HG03457 (cell line): ENCODE results near the gene AGMO.

Experiments used
- ATAC-seq: cut with Tn5 transposase; IDR thresholded peaks from one replicate; pipeline ENCODE4 v1.9.1; 2021; ENCODE audit warnings: moderate number of reproducible peaks; ENCODE audit not compliant: unreplicated experiment

Gene AGMO

DNA sequence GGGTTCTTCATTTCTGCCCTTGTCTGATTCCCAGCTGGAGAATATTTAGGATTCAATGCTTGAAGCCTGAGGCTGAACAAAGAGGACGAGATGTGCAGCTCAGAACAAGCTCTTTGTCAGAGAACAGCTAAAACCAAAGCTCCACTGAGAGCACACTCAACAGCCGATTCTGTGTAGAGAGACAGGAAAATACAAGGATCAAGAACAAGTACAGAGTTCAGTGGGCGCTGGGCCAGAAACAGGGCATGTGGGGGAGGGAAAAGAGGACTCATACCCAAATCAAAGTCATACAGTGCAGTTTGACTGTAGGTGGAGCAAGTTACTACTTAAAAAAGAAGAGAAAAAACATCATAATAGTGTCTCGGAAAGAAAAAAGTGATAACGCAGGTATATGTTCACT is at the start of gene AGMO:
Gene AGMO, minus strand, starts transcription at position 181 of the 400 bp plus-strand sequence.
- ATAC-seq: no peak

DNA sequence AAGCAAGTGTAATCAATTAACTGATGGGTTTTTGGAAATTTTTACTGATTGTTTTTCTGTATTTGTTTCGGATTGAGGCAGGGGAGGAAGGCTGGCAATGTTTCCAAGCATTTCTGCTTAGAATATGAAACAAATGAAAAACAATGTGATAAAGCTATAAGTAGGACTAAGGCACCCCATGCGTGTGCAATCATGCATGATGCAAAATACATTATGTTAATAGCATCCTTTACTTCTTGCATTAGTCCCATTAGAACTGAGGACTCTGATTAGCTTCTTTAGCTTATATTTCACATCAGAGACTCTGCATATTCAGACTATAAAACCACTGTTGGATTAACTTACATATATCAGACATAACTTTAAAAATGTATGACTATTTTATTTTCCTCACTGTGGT is 48.7 kb upstream of the AGMO start:
- ATAC-seq: no peak

DNA sequence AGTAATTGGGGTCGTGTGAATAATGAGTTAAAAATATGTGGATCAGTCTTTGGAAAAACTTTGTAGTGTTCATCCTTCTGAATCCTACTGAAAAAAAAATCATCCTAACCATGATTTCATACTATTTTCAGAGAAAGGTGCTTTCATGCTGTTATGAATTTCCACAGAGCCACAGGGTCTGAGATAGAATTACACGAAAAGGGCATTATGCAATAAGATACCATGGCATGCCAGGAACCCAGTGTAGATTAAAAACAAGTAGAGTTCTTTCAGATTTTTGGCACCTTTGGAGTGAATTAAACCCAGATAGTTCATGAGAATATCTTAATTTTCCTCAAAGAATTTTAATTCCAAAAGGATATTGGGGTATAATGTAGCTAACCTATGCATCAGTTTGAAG is 47.5 kb upstream of the AGMO start:
- no peak for ATAC-seq

DNA sequence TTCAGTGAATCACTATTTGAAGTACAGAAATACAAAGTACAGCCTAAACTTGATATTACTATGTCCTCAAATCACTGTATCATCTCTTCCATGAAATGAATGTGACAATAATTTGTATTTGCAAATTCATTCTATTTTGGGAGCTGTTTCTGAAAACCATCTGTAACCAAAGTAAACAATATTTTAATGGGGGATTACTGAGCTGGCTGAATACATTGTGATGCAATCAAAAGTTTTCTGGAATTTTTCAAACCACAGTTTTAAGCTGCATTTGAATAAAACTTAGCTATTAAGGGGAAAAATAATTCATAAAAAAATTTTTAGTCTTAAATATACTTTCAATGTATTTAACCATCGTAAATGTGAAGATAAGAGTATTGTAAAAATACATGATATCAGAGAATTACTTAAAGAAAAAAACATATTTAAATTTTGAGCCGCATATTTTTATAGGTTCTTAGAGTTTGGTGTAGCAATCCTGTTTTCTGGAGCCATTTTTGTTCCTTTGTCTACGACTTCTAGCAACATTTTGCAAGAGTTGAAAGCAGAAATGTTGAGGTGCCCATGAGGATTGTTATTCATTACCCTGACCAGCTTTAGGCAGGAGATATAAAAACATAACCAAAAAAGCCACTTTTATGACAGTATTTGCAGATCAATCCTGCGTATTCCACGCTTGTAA is 45.9 kb upstream of the AGMO start:
- ATAC-seq: no peak

DNA sequence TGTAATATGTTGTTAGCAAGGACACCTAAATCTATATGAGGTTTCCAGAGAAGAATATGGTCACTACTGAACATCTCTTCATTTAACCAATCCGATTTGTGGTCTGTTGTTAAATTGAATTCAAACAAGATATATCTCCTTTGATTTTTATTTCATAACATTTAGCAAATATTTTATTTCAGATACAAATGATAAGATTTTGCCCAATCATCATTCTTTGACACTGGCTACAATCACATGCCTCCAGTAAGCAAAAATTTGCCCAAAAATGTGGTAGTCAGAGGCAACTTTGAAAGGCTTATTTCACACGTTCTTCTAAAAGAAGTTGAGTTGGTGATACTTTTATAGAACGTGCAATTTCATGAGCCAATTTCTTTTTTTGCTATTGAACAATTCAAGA is 44.7 kb upstream of the AGMO start:
- ATAC-seq: no peak

DNA sequence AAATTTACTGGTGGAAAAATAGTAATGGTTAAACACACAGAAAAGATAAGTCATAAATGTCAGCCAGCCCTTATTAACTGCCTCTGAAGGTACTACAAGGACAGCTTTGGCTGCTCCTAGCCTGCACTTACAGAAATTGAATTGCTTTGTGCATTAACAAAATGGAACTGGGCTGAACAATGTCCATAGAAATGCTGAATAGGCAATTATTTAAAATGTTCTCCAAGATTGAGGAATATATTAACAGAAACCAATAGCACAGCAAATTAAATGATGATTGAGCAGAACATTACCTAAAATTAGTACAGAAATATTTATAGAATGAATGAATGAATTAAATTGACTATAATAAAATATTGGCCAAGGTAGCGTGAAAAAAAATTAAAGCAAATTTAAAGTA is 42.4 kb upstream of the AGMO start:
- no peak for ATAC-seq

DNA sequence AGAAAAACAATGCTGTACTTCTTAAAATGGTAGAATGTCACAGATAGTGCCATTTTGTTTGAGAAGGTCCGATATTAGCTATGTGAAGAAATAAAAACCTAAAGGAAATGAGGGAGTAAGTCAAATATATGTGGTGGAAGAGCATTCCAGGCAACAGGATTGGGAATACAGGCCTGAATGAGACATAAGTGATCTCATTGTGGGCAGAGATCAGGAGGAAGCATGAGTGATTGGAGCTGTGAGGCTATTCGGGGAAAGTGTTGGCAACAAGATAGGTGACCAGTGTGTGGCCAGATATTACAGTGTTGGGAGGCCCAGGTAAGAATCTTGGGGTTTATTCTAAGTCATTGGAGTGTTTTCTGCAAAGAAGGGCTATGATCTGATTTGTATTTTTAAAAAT is 41.3 kb upstream of the AGMO start:
- ATAC-seq: no peak

DNA sequence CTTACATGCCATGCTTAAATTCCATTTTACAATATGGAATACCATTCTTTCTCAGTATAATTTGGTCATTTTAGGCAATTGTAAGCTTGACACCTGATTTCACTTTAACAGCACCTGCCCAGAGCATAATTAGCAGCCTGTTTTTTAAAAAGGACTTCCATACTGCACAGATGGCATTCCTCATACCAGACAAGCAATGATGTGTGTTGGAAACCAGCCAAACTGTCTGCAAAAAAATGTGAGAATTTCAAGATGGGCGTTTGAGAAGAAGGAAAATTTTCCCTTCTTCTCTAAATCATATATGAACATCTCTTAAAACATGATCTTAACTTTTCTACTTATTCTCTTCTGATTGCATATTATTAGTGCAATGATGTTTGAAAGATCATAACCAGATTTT is 40.4 kb upstream of the AGMO start:
- ATAC-seq: no peak

DNA sequence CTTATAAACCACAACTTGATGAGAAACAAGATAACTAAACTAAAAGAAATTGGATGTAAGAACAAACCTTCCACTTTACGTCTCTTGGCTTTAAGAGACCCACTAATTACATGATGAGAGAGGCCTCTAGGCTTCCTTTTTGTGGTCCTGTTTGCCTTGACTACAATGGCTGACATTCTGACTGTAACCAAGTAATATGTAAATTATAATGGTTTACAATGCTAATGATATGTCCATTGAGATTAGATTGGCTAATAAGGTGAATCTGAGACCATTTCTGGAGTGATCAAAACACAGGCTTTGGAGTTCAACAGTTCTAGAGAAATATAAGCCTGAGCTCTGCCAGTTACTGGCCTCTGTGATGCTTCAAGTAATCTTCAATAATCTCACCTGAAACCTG is 39.4 kb upstream of the AGMO start:
- no peak for ATAC-seq

DNA sequence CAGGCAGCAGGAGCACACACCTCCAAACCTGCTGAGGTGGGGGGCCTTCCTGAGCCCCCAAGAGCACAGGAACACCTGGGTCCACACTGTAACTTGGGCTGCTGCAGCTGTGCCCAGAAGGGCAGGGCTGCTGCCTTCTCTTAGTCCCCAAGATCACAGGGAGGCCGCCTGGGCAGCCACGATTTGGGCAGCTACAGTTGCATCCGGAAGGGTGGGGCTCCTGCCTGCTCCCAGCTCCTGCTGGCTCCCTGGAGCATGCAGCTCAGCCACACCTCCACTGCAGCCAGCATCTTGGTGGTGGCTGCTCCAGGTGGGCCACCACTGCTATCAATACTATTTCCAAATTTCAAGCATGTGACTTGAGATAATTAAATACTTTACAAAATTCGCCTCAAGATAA is 38.5 kb upstream of the AGMO start:
- ATAC-seq: no peak

DNA sequence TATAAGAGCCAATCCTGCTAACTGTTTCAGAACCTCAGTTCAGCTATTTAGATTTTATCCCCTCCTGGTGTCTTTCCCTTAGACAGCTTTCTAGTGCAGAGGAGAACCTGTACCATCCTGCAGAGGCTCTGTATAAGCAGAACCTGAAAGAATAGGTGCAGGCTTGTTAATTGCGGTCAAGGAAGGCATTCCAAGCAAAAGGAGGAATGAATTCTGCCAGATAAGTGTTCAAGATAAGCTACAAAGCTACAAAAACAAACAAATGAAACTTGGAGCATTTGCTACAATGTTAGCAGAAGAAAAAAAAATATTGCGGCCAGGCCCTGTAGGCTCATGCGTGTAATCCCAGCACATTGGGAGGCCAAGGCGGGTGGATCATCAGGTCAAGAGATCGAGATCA is 32.6 kb upstream of the AGMO start:
- ATAC-seq: no peak

DNA sequence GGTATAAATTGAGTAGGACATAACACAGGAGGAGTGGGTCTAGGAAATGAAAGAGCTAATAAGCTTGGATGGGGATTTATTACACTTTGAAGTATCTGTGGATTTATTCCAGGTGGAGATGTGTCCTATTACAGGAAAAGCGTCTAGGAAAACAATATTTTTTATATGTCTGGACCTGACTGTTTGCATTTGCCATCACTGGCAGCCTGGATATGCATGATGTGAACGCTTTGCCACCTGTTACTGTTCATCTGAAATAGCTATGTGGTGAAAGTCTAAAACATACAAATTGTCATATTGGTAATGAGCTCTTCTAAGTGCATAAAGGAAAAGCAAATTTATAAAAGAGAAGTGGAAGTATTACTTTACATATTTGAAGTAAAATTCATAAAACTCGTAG is 31.6 kb upstream of the AGMO start:
- ATAC-seq: no peak

DNA sequence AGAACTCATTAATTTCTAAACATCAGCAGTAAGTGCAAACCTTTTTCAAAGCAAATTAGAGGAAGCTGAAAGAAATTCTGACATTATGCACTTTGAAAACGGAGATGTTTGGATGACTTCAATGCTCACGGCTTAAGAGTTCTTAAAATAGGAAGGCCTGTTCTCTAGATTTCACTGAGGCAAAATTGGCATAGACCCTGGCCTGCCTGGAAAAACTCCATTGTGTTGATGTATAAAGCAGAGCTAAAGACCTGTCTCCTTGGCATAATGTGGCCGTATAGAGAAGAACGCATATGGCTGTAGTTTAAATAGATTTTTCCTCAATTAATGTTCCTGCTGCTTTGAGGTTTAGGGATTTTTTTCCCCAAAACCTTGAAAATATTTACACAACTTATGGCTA is 24.5 kb upstream of the AGMO start:
- ATAC-seq: no peak

DNA sequence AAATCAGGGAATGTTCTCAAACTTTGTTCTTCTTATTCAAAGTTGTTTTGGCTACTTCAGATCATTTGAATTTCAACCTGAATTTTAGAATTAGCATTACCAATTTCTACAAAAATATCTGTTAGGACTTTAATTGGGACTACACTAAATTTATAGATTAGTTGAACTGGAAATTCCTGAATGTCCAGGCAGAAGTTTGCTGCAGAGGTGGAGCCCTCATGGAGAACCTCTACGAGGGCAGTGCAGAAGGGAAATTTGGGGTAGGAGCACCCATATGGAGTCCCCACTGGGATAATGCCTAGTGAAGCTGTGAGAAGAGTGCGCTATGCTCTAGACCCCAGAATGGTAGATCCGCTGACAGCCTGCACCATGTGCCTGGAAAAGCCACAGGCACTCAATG is 22.8 kb upstream of the AGMO start:
- ATAC-seq: no peak

DNA sequence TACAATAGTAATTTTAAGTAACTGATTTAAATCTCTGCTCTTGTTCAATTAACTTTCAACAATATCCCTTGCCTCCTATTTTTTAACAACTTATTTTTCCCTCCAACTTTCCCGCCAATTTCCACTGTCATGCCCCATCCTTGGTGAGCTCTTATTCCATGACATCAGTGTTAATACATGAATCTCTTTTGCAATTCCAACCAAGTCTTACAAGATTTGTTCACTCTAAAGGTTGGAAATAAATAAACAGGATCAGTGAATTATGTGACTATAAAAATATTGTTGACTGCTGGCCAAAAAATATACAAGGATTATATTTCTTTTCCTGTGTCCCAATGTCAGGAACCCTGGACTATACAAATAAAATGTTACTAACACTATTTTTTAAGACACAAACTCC is 21.0 kb upstream of the AGMO start:
- ATAC-seq: no peak

DNA sequence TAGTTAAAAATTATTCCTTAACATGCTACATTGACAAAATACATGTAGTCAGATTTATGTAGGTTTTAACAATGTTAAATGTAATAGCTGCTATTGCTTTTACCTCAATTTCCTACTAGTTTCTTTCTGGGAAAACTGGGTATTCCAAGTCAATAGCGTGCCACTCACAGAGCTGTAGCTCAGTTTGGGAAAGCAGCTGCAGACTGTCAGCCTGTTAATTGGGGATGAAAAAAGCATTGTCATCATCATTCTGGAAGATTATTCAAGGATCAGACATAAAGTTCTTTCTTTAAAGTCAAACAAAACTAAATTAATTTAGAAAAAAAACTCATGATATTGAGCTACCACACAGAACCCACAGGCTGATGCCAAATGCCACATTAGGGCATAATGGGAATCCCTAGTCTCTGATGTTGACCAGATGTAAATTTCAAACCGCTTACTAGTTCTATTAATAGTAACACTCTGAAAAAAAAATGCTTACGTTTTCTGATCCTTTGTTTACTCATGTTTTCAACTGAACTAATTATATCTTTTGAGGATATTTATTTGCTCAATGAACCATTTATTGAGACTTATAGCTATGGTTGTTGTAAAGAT is 19.6 kb upstream of the AGMO start:
- ATAC-seq: no peak

DNA sequence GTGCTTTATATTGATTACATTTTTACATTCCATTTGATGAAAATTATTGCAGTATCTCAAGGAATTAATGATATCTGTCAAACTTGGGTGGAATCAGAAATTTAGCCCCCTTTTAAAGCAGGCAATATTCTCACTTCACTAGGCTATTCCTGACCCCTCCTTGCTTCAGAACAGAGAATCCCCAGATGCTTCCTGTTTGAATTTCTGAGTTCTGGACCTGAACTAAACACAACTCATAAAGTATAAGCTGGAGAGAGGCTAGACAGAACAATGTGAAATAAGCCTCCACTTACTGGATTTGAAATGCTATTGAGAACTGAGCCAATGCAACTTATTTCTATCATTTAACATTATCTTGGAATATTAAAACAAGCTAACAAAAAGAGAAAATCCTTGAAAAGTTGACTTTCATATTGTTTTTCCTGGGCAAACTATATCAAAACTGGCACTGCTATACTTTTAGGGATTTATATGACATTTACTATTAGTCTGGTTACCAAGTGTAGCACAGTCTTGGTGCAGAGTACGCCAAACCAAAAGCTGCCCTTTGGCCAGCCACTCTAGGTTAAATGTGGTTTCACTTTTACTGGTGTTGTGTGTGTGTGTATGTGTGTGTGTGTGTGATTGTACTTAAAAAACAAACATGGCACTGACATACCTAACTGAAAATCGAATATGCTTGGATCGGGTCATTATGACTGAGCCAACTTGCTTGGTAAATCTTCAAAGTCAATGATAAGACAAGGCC is 19.0 kb upstream of the AGMO start:
- no peak for ATAC-seq

DNA sequence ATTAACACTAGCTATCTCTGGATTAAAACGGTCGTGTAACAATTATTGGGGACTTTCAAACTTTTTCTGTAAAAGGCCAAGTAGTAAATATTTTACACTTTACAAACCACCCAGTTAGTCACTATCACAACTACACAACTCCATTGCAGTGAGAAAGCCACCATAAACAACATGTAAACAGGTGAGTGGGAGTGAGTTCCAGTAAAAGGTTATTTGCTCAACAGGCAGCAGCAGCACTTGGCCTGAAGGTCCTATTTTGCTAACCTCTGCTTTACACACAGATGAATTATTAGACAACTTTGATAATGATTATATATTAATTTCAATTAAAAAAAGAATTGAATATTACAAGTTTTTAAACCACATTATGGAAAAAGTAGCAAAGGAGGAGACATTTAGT is 15.8 kb upstream of the AGMO start:
- ATAC-seq: no peak

DNA sequence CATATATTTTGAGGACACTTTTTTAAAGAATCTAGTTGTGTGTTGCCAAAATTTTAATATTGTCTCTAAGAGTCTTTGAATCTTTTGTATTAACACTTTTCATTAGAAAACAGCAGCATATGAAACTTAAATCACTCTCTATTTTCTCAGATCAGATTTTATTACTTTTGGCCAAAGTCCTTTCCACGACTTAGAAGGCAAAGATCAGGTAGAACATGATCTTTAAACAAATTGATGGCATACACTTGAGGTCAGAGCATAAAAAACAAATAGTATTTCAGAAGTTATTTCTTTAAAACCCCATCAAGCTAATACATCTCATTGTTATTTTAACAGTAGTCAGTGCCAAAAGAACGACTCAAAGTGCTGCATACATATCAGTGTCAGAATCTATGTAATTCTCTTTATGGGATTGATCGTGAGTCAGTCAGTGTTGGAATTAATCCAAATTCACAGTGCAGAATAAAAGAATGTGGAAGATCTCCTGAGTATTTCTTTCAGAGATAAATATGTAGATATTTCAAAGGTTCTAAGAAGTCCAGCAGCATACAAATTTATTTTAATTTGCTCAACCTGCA is 9.6 kb upstream of the AGMO start:
- ATAC-seq: no peak

DNA sequence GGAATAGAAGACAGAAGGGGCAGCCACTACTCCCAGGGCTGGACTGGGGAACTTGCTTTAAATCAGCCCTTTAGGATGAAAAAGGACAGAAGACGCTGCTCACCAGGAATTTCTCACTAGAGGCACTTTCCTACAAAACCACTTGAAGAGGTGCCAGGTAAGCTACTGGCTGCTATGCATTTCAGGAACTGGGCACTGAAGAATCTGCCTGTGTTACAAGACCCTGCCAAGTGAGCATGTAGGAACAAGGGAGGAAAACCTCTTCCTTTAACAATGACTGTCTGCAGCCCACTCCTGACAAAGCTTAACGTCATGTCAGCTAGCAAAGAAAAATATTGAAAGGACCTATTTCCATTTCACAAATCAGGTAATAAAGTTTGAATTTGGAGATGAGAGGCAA is 5.8 kb upstream of the AGMO start:
- ATAC-seq: no peak

DNA sequence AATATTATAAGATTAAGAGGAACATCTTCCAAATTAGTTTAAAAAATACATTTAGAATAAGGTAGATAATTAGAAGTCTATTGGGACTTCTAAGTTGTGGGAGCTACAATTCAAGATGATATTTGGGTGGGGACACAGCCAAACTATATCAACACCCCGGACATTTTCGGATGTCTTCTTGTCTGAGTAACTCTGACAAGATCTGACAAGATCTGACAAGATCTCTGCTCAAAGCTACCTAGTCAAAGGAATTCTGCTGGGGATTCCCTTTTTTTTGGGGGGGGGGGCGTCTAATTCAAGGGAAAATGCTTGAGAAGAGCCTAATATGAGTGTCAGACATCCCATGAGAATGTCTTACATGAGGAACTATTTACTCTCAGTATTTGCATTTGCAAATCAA is 5.2 kb upstream of the AGMO start:
- ATAC-seq: no peak

DNA sequence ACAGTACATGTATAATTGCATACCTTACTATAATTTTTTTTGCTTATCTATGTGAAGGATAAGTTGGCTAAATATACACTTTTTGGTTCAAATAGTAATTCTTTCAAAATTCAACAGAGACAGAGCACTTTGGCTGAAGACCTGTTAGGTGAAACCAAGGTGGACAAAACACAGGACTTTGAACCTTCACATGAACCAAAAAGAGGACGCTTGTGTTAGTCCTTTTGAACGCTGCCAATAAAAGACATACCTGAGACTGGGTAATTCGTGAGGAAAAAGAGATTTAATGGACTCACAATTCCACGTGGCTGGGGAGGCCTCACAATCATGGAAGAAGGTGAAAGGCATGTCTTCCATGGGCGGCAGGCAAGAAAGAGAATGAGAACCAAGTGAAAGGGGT is 4.7 kb upstream of the AGMO start:
- ATAC-seq: no peak
